KMS-11 (cell line): ENCODE results near the gene ZFP69.

Experiments used
- H2AFZ ChIP-seq: fragments of 200-600 bp; sonication (generic); 2 replicates; pipeline ENCODE4 v1.6.1; 2016; ENCODE audit warnings: antibody characterized with exemption, mixed run types, low read depth
- H3K27ac ChIP-seq: fragments of 200-600 bp; sonication (generic); 2 replicates; pipeline ENCODE4 v1.6.1; 2016; ENCODE audit warnings: mild to moderate bottlenecking, mixed run types
- H3K27me3 ChIP-seq: fragments of 200-600 bp; sonication (generic); 2 replicates; pipeline ENCODE4 v1.6.1; 2017; ENCODE audit warnings: mild to moderate bottlenecking, low read depth, mixed run types, moderate library complexity; ENCODE audit not compliant: insufficient read depth
- H3K36me3 ChIP-seq: fragments of 200-600 bp; sonication (generic); 2 replicates; pipeline ENCODE4 v1.6.1; 2017; ENCODE audit warnings: mild to moderate bottlenecking, mixed run types; ENCODE audit not compliant: insufficient read depth
- H3K4me1 ChIP-seq: fragments of 200-600 bp; sonication (generic); 2 replicates; pipeline ENCODE4 v1.6.1; 2016; ENCODE audit warnings: mild to moderate bottlenecking, low read depth, mixed run types; ENCODE audit not compliant: poor library complexity, severe bottlenecking
- H3K4me2 ChIP-seq: fragments of 200-600 bp; sonication (generic); 2 replicates; pipeline ENCODE4 v1.7.0; 2016; ENCODE audit warnings: mild to moderate bottlenecking, mixed run types
- H3K4me3 ChIP-seq: fragments of 200-600 bp; sonication (generic); IDR thresholded peaks from 2 replicates; pipeline ENCODE4 v1.6.1; 2017; ENCODE audit warnings: low read depth, low read length, mixed read lengths; ENCODE audit not compliant: insufficient read depth
- H3K79me2 ChIP-seq: fragments of 200-600 bp; sonication (generic); 2 replicates; pipeline ENCODE4 v1.6.1; 2016; ENCODE audit warnings: low read depth, mixed run types; ENCODE audit not compliant: insufficient read depth
- H3K9ac ChIP-seq: fragments of 200-600 bp; sonication (generic); 2 replicates; pipeline ENCODE4 v1.6.1; 2016; ENCODE audit warnings: mild to moderate bottlenecking, mixed run types
- H4K20me1 ChIP-seq: fragments of 200-600 bp; sonication (generic); 2 replicates; pipeline ENCODE4 v1.6.1; 2016; ENCODE audit warnings: mild to moderate bottlenecking, mixed run types; ENCODE audit not compliant: insufficient read depth
- TF ChIP-seq, protein P1 (sequence below): fragments of 200-600 bp; sonication (generic); conservative IDR thresholded peaks from 2 replicates; pipeline ENCODE4 v1.6.1; 2017; ENCODE audit warnings: low read depth, mild to moderate bottlenecking, antibody characterized with exemption, low read length, moderate library complexity, mixed read lengths

Gene ZFP69

GRCh38 chr1:40435876-40436275 lies 41.2 kb upstream of the ZFP69 start:
- Histone ChIP-seq H3K4me2 (no peak overlapping the region), H3K79me2 (no peaks in the 10 kb centered on the region), H3K27ac (no peak overlapping the region), H3K4me3 (no peak overlapping the region), H3K36me3 (no peaks in the 10 kb centered on the region), H2AFZ (no peak overlapping the region), H3K27me3 (no peaks in the 10 kb centered on the region), H3K9ac (no peak overlapping the region), H4K20me1 (no peaks in the 10 kb centered on the region), H3K4me1 (no peaks in the 10 kb centered on the region)
- TF ChIP-seq, protein P1, sequence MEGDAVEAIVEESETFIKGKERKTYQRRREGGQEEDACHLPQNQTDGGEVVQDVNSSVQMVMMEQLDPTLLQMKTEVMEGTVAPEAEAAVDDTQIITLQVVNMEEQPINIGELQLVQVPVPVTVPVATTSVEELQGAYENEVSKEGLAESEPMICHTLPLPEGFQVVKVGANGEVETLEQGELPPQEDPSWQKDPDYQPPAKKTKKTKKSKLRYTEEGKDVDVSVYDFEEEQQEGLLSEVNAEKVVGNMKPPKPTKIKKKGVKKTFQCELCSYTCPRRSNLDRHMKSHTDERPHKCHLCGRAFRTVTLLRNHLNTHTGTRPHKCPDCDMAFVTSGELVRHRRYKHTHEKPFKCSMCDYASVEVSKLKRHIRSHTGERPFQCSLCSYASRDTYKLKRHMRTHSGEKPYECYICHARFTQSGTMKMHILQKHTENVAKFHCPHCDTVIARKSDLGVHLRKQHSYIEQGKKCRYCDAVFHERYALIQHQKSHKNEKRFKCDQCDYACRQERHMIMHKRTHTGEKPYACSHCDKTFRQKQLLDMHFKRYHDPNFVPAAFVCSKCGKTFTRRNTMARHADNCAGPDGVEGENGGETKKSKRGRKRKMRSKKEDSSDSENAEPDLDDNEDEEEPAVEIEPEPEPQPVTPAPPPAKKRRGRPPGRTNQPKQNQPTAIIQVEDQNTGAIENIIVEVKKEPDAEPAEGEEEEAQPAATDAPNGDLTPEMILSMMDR, result no peak

DNA sequence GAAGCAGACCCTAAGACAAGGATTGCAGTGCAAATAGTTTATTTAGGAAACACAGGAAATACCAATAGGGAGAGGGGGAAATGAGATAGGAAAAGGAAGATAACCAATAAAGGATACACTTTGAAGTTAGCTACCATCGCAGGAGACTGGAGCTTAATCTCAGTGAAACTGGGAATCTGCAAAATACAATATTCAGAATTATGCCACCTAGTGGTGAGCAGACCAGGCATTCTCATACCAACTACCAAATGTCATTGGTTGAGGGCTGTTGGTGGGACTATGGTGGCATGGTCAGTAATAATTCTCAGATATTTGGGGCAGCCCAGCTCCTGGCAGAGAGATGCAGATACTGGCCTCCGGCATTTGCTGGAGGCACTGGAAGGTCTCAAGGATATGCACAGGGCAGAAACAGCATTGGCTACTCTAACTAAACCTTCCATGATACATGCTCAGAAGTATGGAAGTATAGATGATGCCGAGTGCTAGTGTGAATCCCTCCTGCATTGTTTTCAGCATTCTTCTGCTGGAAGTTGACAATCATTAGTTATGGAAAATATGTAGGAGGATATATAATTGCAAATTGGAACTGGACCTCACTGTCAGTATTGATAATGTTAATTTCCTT lies 38.6 kb upstream of the ZFP69 start:
- H2AFZ ChIP-seq, result no peak overlapping the region
- H3K27me3 ChIP-seq, result no peaks in the 10 kb centered on the region
- H3K9ac ChIP-seq, result no peak overlapping the region
- no peaks in the 10 kb centered on the region for H4K20me1 ChIP-seq
- no peak overlapping the region for H3K4me2 ChIP-seq
- H3K27ac ChIP-seq, result no peak overlapping the region
- no peak overlapping the region for H3K4me3 ChIP-seq
- no peaks in the 10 kb centered on the region for H3K36me3 ChIP-seq
- no peaks in the 10 kb centered on the region for H3K4me1 ChIP-seq
- TF ChIP-seq, protein P1, result peak; percentile 64
- H3K79me2 ChIP-seq, result no peaks in the 10 kb centered on the region

DNA sequence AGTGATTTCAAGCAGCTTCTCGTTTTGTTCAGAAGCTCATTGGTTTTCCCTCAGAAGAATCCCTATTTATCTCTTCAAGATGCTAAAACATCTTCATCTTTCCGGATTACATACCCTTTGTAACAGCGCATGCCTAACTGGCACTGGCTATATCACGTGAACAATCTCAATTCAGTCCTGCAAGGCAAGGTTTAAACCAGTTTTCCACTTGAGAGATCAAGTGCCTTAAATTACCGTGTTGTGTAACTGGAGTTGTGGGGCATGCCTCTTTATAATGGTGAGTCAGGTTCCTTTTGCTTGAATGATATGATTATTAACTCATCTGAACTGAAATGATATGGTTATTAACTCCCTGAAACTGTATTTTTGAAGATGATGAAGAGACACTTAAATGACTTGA lies 37.8 kb upstream of the ZFP69 start:
- Histone ChIP-seq H3K36me3 (no peaks in the 10 kb centered on the region), H3K79me2 (no peaks in the 10 kb centered on the region), H3K4me3 (no peak overlapping the region), H2AFZ (no peak overlapping the region), H3K27me3 (no peaks in the 10 kb centered on the region), H3K9ac (no peak overlapping the region), H4K20me1 (no peaks in the 10 kb centered on the region), H3K4me1 (no peaks in the 10 kb centered on the region), H3K27ac (no peak overlapping the region), H3K4me2 (no peak overlapping the region)
- TF ChIP-seq, protein P1, result no peak

GRCh38 chr1:40449684-40450494 lies 27.2 kb upstream of the ZFP69 start, which contains the start of gene ZFP69B:
Gene ZFP69B, plus strand, starts transcription at chr1:40450476. Its CDS starts 486 bp downstream, at chr1:40450962.
- H3K4me3 ChIP-seq, result no peak within 1 kb of the TSS
- H3K36me3 ChIP-seq, result no peaks in the 10 kb centered on the region
- no peaks in the 10 kb centered on the region for H4K20me1 ChIP-seq
- no peak within 1 kb of the TSS for H3K9ac ChIP-seq
- H2AFZ ChIP-seq, result no peak within 1 kb of the TSS
- no peak within 1 kb of the TSS for H3K27ac ChIP-seq
- no peak within 1 kb of the TSS for H3K4me2 ChIP-seq
- H3K79me2 ChIP-seq, result no peaks in the 10 kb centered on the region
- TF ChIP-seq, protein P1, result no peak
- H3K4me1 ChIP-seq, result no peaks in the 10 kb centered on the region
- H3K27me3 ChIP-seq, result no peaks in the 10 kb centered on the region
